Liver (tissue), 9 donors: ENCODE data around the gene BRIP1. TPM values are rescaled to one million over a fixed set of nuclear protein-coding genes. Genes with fewer than 3 reads are reported as not detected.

Source experiments
- DNase-seq: peaks from one replicate; pipeline ENCODE4 v3.0.0-alpha.2; 2017; ENCODE audit warnings: low spot score
- H3K27ac ChIP-seq, 2 donors: one replicate each; pipeline ENCODE4 v1.7.0; 2013; ENCODE audit warnings: inconsistent platforms in 2 of 2, low read length in 2 of 2, control low read depth in 1 of 2, low read depth in 1 of 2, mild to moderate bottlenecking in 1 of 2
- H3K27me3 ChIP-seq, 4 donors: one replicate each; pipeline versions ENCODE4 v1.6.1 to v1.7.0; 2013; ENCODE audit warnings: low read length in 3 of 4, inconsistent platforms in 1 of 4, mild to moderate bottlenecking in 1 of 4, moderate library complexity in 1 of 4; ENCODE audit not compliant: control insufficient read depth in 4 of 4, insufficient read depth in 4 of 4
- H3K36me3 ChIP-seq, 4 donors: one replicate each; pipeline versions ENCODE4 v1.6.1 to v1.7.0; 2013; ENCODE audit warnings: low read length in 3 of 4, mild to moderate bottlenecking in 3 of 4, low read depth in 1 of 4, moderate library complexity in 1 of 4; ENCODE audit not compliant: control insufficient read depth in 4 of 4, insufficient read depth in 3 of 4
- H3K4me1 ChIP-seq, 4 donors: one replicate each; pipeline versions ENCODE4 v1.6.1 to v1.7.0; 2013; ENCODE audit warnings: low read length in 3 of 4, mild to moderate bottlenecking in 3 of 4, moderate library complexity in 1 of 4; ENCODE audit not compliant: control insufficient read depth in 4 of 4, insufficient read depth in 4 of 4
- H3K4me3 ChIP-seq, 3 donors: one replicate each; pipeline versions ENCODE4 v1.6.1 to v1.7.0; 2013; ENCODE audit warnings: low read length in 3 of 3, control low read depth in 1 of 3, low read depth in 1 of 3, mild to moderate bottlenecking in 1 of 3
- H3K9ac ChIP-seq, 2 donors: one replicate each; pipeline ENCODE4 v1.7.0; 2013; ENCODE audit warnings: low read length in 2 of 2, mild to moderate bottlenecking in 2 of 2, moderate library complexity in 2 of 2, control low read depth in 1 of 2, low read depth in 1 of 2
- H3K9me3 ChIP-seq, 4 donors: one replicate each; pipeline versions ENCODE4 v1.6.1 to v1.7.0; 2013; ENCODE audit warnings: low read length in 3 of 4; ENCODE audit not compliant: control insufficient read depth in 4 of 4
- FOXA1 ChIP-seq: IDR thresholded peaks from 2 replicates; pipeline ENCODE4 v1.6.1; 2016; ENCODE audit warnings: antibody characterized with exemption
- FOXA2 ChIP-seq: IDR thresholded peaks from 2 replicates; pipeline ENCODE4 v1.6.1; 2016; ENCODE audit warnings: antibody characterized with exemption
- GABPA ChIP-seq, 2 donors: IDR thresholded peaks in 1 of 2; conservative IDR thresholded peaks in 1 of 2; 2 replicates each; pipeline ENCODE4 v1.6.1; 2016; ENCODE audit warnings: antibody characterized with exemption in 2 of 2, mild to moderate bottlenecking in 1 of 2, moderate library complexity in 1 of 2
- HNF4A ChIP-seq, 2 donors: conservative IDR thresholded peaks; 2 replicates each; pipeline ENCODE4 v1.6.1; 2016; ENCODE audit warnings: antibody characterized with exemption in 2 of 2, mild to moderate bottlenecking in 2 of 2
- HNF4G ChIP-seq: IDR thresholded peaks from 2 replicates; pipeline ENCODE4 v1.6.1; 2016; ENCODE audit warnings: antibody characterized with exemption
- JUND ChIP-seq, 2 donors: IDR thresholded peaks; 2 replicates each; pipeline ENCODE4 v1.6.1; 2016; ENCODE audit warnings: antibody characterized with exemption in 2 of 2
- RAD21 ChIP-seq, 2 donors: IDR thresholded peaks; 2 replicates each; pipeline ENCODE4 v1.6.1; 2016; ENCODE audit warnings: antibody characterized with exemption in 2 of 2, mild to moderate bottlenecking in 2 of 2
- REST ChIP-seq: IDR thresholded peaks from 2 replicates; pipeline ENCODE4 v1.6.1; 2016; ENCODE audit warnings: antibody characterized with exemption, mild to moderate bottlenecking
- RXRA ChIP-seq, 2 donors: IDR thresholded peaks; 2 replicates each; pipeline ENCODE4 v1.6.1; 2017 to 2018; ENCODE audit warnings: antibody characterized with exemption in 2 of 2, mild to moderate bottlenecking in 1 of 2
- TAF1 ChIP-seq: conservative IDR thresholded peaks from 2 replicates; pipeline ENCODE4 v1.6.1; 2016; ENCODE audit warnings: antibody characterized with exemption, mild to moderate bottlenecking
- YY1 ChIP-seq: IDR thresholded peaks from 2 replicates; pipeline ENCODE4 v1.6.1; 2016; ENCODE audit warnings: antibody characterized with exemption, mild to moderate bottlenecking
- WGBS: extraction: QIAGEN DNeasy Blood & Tissue Kit; methylation state at CpG from one replicate; pipeline ENCODE4 v1.1.7; 2013; 5-methylcytosine and 5-hydroxymethylcytosine counted together
- polyA plus RNA-seq, 2 donors: library from polyadenylated mRNA; stranded (reverse) in 1 of 2; unstranded in 1 of 2; fragments of 200-250 nt in 1 of 2; fragments of >200 nt in 1 of 2; fragmentation: Nextera tagmentation in 1 of 2; extraction: Ambion mirVana in 1 of 2; gene quantifications; one replicate each; pipeline versions ENCODE4 v1.2.1 to v1.2.3, GENCODE V29; 2013 to 2015
- total RNA-seq, 2 donors: library from RNA; depleted of rRNA; stranded (reverse); fragments of >200 nt; gene quantifications; one replicate each; pipeline ENCODE4 v1.2.3, GENCODE V29; 2014
- TF ChIP-seq, protein P1 (sequence below): IDR thresholded peaks from 2 replicates; pipeline ENCODE4 v1.6.1; 2016; ENCODE audit warnings: antibody characterized with exemption
- TF ChIP-seq, protein P2 (sequence below): IDR thresholded peaks from 2 replicates; pipeline ENCODE4 v1.6.1; 2016; ENCODE audit warnings: antibody characterized with exemption
- TF ChIP-seq, protein P3 (sequence below): fragments of 150-350 bp; IDR thresholded peaks from 2 replicates; pipeline ENCODE4 v1.5.1; 2017; ENCODE audit warnings: improper control_type of control experiment, low read depth, low read length; ENCODE audit not compliant: missing input control
- donor health status: healthy.
- donor health status: healthy.
- donor health status: healthy.
- donor health status: healthy.
- donor health status: healthy.

Gene BRIP1
- total and polyA plus RNA-seq, 4 donors: 0.24 to 10.3 (median 0.90) TPM

DNA sequence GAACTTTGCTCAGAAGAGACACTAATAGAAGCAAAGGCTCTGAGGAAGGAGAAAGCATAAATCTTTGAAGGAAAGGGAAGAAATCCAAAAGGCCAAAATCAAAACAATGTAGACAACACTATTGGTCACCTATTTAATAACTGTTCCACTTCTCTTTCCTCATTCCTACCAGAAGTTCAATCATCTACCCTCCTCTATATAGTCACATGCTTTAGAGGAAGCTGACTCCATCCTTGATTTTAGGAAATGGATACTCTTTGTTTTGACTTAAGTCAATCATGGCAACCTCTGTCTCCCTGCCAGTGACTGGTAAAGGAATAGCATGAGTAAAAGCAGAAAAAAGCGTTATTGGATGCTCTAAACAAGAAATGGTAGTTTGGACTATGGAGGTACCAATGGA lies 7.3 kb downstream of the BRIP1 start (continued):
- TF ChIP-seq REST: no peak

- Histone ChIP-seq H3K9me3 (no peaks in the 10 kb centered on the region), H3K9ac (no peak overlapping the region), H3K36me3 (no peaks in the 10 kb centered on the region), H3K27me3 (no peaks in the 10 kb centered on the region), H3K4me3 (no peak overlapping the region), H3K27ac (no peak overlapping the region), H3K4me1 (no peaks in the 10 kb centered on the region)
- 98% methylated on average over 2 of the region's 2 CpGs for WGBS
- no peak for TF ChIP-seq HNF4G
- TF ChIP-seq FOXA2: no peak
- no peak for TF ChIP-seq RAD21 (IDR thresholded peaks at IDR 0.05)
- TF ChIP-seq TAF1: no peak
- TF ChIP-seq, protein P1, sequence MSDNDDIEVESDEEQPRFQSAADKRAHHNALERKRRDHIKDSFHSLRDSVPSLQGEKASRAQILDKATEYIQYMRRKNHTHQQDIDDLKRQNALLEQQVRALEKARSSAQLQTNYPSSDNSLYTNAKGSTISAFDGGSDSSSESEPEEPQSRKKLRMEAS: no peak
- TF ChIP-seq, protein P2, sequence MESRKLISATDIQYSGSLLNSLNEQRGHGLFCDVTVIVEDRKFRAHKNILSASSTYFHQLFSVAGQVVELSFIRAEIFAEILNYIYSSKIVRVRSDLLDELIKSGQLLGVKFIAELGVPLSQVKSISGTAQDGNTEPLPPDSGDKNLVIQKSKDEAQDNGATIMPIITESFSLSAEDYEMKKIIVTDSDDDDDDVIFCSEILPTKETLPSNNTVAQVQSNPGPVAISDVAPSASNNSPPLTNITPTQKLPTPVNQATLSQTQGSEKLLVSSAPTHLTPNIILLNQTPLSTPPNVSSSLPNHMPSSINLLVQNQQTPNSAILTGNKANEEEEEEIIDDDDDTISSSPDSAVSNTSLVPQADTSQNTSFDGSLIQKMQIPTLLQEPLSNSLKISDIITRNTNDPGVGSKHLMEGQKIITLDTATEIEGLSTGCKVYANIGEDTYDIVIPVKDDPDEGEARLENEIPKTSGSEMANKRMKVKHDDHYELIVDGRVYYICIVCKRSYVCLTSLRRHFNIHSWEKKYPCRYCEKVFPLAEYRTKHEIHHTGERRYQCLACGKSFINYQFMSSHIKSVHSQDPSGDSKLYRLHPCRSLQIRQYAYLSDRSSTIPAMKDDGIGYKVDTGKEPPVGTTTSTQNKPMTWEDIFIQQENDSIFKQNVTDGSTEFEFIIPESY: no peak
- TF ChIP-seq YY1: no peak
- no peak for TF ChIP-seq HNF4A (conservative IDR thresholded peaks at IDR 0.05)
- no peak for TF ChIP-seq GABPA (IDR thresholded peaks at IDR 0.05 in 1 of 2, conservative IDR thresholded peaks at IDR 0.05 in 1 of 2)
- no peak for TF ChIP-seq FOXA1
- no peak for TF ChIP-seq RXRA (IDR thresholded peaks at IDR 0.05)
- no peak for TF ChIP-seq REST
- TF ChIP-seq JUND (IDR thresholded peaks at IDR 0.05): no peak
- TF ChIP-seq, protein P3, sequence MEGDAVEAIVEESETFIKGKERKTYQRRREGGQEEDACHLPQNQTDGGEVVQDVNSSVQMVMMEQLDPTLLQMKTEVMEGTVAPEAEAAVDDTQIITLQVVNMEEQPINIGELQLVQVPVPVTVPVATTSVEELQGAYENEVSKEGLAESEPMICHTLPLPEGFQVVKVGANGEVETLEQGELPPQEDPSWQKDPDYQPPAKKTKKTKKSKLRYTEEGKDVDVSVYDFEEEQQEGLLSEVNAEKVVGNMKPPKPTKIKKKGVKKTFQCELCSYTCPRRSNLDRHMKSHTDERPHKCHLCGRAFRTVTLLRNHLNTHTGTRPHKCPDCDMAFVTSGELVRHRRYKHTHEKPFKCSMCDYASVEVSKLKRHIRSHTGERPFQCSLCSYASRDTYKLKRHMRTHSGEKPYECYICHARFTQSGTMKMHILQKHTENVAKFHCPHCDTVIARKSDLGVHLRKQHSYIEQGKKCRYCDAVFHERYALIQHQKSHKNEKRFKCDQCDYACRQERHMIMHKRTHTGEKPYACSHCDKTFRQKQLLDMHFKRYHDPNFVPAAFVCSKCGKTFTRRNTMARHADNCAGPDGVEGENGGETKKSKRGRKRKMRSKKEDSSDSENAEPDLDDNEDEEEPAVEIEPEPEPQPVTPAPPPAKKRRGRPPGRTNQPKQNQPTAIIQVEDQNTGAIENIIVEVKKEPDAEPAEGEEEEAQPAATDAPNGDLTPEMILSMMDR: no peak
- DNase-seq: no peak
Measured at GRCh38 chr17:61852857-61853256, 10.5 kb downstream of the BRIP1 start.
